ENCODE results near the gene LMTK3.

The LMTK3 gene

GRCh38 chr19:48478339-48479256 is 33.0 kb downstream of the LMTK3 start:
- ChIA-PET CTCF (interaction anchor here (3.4 kb wide), 1 partner anchor 11 kb away, joined by 26 read pairs; no protein-coding TSS in a partner anchor), POLR2A (no interaction called here)
- no peak for DNase-seq (ENCODE audit: extremely low spot score)
- TF ChIP-seq, protein P1, sequence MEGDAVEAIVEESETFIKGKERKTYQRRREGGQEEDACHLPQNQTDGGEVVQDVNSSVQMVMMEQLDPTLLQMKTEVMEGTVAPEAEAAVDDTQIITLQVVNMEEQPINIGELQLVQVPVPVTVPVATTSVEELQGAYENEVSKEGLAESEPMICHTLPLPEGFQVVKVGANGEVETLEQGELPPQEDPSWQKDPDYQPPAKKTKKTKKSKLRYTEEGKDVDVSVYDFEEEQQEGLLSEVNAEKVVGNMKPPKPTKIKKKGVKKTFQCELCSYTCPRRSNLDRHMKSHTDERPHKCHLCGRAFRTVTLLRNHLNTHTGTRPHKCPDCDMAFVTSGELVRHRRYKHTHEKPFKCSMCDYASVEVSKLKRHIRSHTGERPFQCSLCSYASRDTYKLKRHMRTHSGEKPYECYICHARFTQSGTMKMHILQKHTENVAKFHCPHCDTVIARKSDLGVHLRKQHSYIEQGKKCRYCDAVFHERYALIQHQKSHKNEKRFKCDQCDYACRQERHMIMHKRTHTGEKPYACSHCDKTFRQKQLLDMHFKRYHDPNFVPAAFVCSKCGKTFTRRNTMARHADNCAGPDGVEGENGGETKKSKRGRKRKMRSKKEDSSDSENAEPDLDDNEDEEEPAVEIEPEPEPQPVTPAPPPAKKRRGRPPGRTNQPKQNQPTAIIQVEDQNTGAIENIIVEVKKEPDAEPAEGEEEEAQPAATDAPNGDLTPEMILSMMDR (IDR thresholded peaks at IDR 0.05; ENCODE audit: control extremely low read depth, extremely low read depth, low read depth, missing control alignments), result no peak

GRCh38 chr19:48477698-48478338 is 33.8 kb downstream of the LMTK3 start:
- CTCF ChIA-PET, result no interaction called here
- TF ChIP-seq, protein P1 (IDR thresholded peaks at IDR 0.05; ENCODE audit: control extremely low read depth, extremely low read depth, low read depth, missing control alignments), result no peak
- POLR2A ChIA-PET, result no interaction called here
- no peak for DNase-seq (ENCODE audit: extremely low spot score)

DNA sequence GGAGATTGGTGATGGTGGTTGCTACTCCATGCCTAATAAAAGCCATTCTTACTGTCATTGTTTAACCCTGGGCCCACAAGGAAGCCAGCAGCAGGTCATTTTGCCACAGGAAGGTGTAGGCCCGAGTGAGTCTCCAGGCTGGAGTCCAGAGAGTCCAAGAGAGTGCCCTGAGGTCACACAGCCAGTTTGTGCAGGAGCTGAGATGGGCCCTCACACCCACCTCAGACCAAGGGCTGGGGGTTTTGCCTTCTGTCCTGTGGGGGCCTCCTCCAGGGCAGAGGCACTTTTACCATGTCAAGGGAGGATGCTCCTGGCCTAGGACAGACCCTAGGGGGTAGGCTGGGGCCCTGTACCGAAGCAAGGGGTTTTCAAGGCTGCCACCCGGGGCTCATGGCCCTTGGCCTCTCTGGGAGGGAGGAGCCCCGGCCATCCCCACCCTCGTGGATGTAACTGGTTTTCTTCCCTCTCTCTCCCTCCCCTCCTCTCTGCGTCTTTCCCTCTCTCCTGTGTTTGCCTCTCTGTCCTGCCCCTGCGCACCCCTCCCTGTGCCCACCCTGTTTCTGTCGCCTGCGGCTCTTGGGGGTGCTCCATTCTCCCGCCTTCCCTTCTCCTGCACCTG is 34.5 kb downstream of the LMTK3 start:
- CTCF ChIA-PET, result no interaction called here
- no peak for DNase-seq (ENCODE audit: extremely low spot score)
- POLR2A ChIA-PET, result no interaction called here
- TF ChIP-seq, protein P1 (IDR thresholded peaks at IDR 0.05; ENCODE audit: control extremely low read depth, extremely low read depth, low read depth, missing control alignments), result no peak

- POLR2A ChIA-PET, result no interaction called here
- DNase-seq (ENCODE audit: extremely low spot score), result no peak
- TF ChIP-seq, protein P1 (IDR thresholded peaks at IDR 0.05; ENCODE audit: control extremely low read depth, extremely low read depth, low read depth, missing control alignments), result no peak
- CTCF ChIA-PET, result interaction anchor here (3.5 kb wide), 1 partner anchor 13 kb away, joined by 20 read pairs; no protein-coding TSS in a partner anchor
Observed at GRCh38 chr19:48476176-48476575, 35.5 kb downstream of the LMTK3 start.

GRCh38 chr19:48475369-48476068 is 36.1 kb downstream of the LMTK3 start:
- POLR2A ChIA-PET, result no interaction called here
- DNase-seq (ENCODE audit: extremely low spot score), result no peak
- CTCF ChIA-PET, result interaction anchor here (3.5 kb wide), 1 partner anchor 14 kb away, joined by 20 read pairs; no protein-coding TSS in a partner anchor
- TF ChIP-seq, protein P1 (IDR thresholded peaks at IDR 0.05; ENCODE audit: control extremely low read depth, extremely low read depth, low read depth, missing control alignments), result no peak

DNA sequence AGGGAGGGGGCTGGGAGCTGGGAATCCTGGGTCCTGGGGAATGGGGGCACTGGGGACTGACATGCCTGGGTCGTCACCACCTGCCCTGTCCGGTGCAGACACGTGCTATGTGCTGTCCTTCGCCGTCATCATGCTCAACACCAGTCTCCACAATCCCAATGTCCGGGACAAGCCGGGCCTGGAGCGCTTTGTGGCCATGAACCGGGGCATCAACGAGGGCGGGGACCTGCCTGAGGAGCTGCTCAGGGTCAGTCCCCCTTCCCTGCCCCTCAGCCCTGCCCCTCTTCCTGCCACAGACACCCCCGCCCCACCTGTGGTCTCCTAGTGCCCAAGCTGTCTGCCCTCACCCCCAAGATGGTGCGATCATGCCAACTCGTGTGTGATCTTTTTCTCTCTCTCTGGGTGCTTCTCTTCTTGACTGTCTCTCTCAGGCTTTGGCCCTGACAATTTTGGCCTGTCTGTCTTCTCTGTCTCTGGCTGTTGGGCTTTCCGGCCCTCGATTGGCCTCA is 37.5 kb downstream of the LMTK3 start:
- POLR2A ChIA-PET, result no interaction called here
- CTCF ChIA-PET, result interaction anchor here (3.5 kb wide), 1 partner anchor 15 kb away, joined by 20 read pairs; no protein-coding TSS in a partner anchor
- TF ChIP-seq, protein P1 (IDR thresholded peaks at IDR 0.05; ENCODE audit: control extremely low read depth, extremely low read depth, low read depth, missing control alignments), result no peak
- no peak for DNase-seq (ENCODE audit: extremely low spot score)

Measured in GM10248 (cell line).